ENCODE results near the gene CUL7.

DNA sequence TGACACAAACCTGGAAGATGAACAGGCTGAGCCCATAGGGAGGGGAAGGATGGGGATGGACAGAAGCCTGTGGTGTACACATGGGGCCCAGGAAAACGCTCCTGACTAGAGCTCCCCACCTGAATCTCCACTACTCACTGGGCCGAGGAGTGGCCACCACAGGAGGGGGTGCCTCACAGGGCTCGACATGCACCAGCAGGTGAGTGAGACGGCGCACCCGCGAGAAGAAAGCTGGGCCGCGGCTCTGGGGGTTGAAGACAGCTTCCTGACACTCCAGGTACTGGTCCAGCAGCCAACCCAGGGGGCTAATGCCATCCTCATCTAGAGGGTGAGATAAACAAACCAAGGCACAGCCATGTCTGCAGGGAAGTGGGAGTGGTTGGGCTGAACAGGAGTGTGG, 10.3 kb downstream of the CUL7 start:
- TF ChIP-seq, protein P1, sequence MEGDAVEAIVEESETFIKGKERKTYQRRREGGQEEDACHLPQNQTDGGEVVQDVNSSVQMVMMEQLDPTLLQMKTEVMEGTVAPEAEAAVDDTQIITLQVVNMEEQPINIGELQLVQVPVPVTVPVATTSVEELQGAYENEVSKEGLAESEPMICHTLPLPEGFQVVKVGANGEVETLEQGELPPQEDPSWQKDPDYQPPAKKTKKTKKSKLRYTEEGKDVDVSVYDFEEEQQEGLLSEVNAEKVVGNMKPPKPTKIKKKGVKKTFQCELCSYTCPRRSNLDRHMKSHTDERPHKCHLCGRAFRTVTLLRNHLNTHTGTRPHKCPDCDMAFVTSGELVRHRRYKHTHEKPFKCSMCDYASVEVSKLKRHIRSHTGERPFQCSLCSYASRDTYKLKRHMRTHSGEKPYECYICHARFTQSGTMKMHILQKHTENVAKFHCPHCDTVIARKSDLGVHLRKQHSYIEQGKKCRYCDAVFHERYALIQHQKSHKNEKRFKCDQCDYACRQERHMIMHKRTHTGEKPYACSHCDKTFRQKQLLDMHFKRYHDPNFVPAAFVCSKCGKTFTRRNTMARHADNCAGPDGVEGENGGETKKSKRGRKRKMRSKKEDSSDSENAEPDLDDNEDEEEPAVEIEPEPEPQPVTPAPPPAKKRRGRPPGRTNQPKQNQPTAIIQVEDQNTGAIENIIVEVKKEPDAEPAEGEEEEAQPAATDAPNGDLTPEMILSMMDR (IDR thresholded peaks at IDR 0.05), result no peak
- TF ChIP-seq, protein P2, sequence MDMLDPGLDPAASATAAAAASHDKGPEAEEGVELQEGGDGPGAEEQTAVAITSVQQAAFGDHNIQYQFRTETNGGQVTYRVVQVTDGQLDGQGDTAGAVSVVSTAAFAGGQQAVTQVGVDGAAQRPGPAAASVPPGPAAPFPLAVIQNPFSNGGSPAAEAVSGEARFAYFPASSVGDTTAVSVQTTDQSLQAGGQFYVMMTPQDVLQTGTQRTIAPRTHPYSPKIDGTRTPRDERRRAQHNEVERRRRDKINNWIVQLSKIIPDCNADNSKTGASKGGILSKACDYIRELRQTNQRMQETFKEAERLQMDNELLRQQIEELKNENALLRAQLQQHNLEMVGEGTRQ (CRISPR knock-in tag; IDR thresholded peaks at IDR 0.05), result no peak
- TF ChIP-seq NR3C1 (CRISPR knock-in tag; conservative IDR thresholded peaks at IDR 0.05; ENCODE audit: low read depth) (no peak), NFE2L1 (CRISPR knock-in tag; IDR thresholded peaks at IDR 0.05) (no peak), CBFB (CRISPR knock-in tag; IDR thresholded peaks at IDR 0.05; ENCODE audit: low read depth) (no peak)
- TF ChIP-seq, protein P3, sequence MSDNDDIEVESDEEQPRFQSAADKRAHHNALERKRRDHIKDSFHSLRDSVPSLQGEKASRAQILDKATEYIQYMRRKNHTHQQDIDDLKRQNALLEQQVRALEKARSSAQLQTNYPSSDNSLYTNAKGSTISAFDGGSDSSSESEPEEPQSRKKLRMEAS (CRISPR knock-in tag; IDR thresholded peaks at IDR 0.05), result no peak
- TF ChIP-seq, protein P4, sequence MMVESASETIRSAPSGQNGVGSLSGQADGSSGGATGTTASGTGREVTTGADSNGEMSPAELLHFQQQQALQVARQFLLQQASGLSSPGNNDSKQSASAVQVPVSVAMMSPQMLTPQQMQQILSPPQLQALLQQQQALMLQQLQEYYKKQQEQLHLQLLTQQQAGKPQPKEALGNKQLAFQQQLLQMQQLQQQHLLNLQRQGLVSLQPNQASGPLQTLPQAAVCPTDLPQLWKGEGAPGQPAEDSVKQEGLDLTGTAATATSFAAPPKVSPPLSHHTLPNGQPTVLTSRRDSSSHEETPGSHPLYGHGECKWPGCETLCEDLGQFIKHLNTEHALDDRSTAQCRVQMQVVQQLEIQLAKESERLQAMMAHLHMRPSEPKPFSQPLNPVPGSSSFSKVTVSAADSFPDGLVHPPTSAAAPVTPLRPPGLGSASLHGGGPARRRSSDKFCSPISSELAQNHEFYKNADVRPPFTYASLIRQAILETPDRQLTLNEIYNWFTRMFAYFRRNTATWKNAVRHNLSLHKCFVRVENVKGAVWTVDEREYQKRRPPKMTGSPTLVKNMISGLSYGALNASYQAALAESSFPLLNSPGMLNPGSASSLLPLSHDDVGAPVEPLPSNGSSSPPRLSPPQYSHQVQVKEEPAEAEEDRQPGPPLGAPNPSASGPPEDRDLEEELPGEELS (CRISPR knock-in tag; IDR thresholded peaks at IDR 0.05), result no peak
